ENCODE measurements around the gene NTM. TPM values are rescaled to one million over a fixed set of nuclear protein-coding genes. Genes with fewer than 3 reads are reported as not detected.

NTM gene
- total RNA-seq, 1 donor from 2014 or later: 92.1 TPM

- Mint-ChIP-seq H3K4me3 (ENCODE audit: unreplicated experiment) (no peak overlapping the region), H3K36me3 (ENCODE audit: low read depth) (no peaks in the 10 kb centered on the region), H3K9me3 (ENCODE audit: low read depth) (no peaks in the 10 kb centered on the region), H3K4me1 (ENCODE audit: low read depth) (no peaks in the 10 kb centered on the region), H3K27me3 (ENCODE audit: low read depth) (peaks cover 67% of the 10 kb centered on the region), H3K27ac (ENCODE audit: unreplicated experiment) (no peak overlapping the region)
- no peak for TF ChIP-seq CTCF (IDR thresholded peaks at IDR 0.05)
- DNase-seq (ENCODE audit: low spot score): no peak
These were observed 164.2 kb downstream of the NTM start for GRCh38 chr11:131534611-131535010.

GRCh38 chr11:131536159-131536558, 165.7 kb downstream of the NTM start:
- Mint-ChIP-seq H3K27ac (ENCODE audit: unreplicated experiment) (no peak overlapping the region), H3K4me1 (ENCODE audit: low read depth) (no peaks in the 10 kb centered on the region), H3K9me3 (ENCODE audit: low read depth) (peaks cover 3% of the 10 kb centered on the region), H3K4me3 (ENCODE audit: unreplicated experiment) (no peak overlapping the region), H3K27me3 (ENCODE audit: low read depth) (peaks cover 55% of the 10 kb centered on the region), H3K36me3 (ENCODE audit: low read depth) (no peaks in the 10 kb centered on the region)
- no peak for TF ChIP-seq CTCF (IDR thresholded peaks at IDR 0.05)
- no peak for DNase-seq (ENCODE audit: low spot score)

GRCh38 chr11:131537196-131537595, 166.8 kb downstream of the NTM start:
- Mint-ChIP-seq H3K9me3 (ENCODE audit: low read depth) (peaks cover 11% of the 10 kb centered on the region), H3K27ac (ENCODE audit: unreplicated experiment) (no peak overlapping the region), H3K36me3 (ENCODE audit: low read depth) (no peaks in the 10 kb centered on the region), H3K4me1 (ENCODE audit: low read depth) (no peaks in the 10 kb centered on the region), H3K27me3 (ENCODE audit: low read depth) (peaks cover 46% of the 10 kb centered on the region), H3K4me3 (ENCODE audit: unreplicated experiment) (no peak overlapping the region)
- no peak for TF ChIP-seq CTCF (IDR thresholded peaks at IDR 0.05)
- DNase-seq (ENCODE audit: low spot score): no peak

- Mint-ChIP-seq H3K36me3 (ENCODE audit: low read depth) (no peaks in the 10 kb centered on the region), H3K4me1 (ENCODE audit: low read depth) (no peaks in the 10 kb centered on the region), H3K9me3 (ENCODE audit: low read depth) (peaks cover 11% of the 10 kb centered on the region), H3K27ac (ENCODE audit: unreplicated experiment) (no peak overlapping the region), H3K4me3 (ENCODE audit: unreplicated experiment) (no peak overlapping the region), H3K27me3 (ENCODE audit: low read depth) (peaks cover 46% of the 10 kb centered on the region)
- no peak for TF ChIP-seq CTCF (IDR thresholded peaks at IDR 0.05)
- DNase-seq (ENCODE audit: low spot score): no peak
These were observed 167.3 kb downstream of the NTM start for GRCh38 chr11:131537748-131538147.

GRCh38 chr11:131538322-131538721, 167.9 kb downstream of the NTM start:
- Mint-ChIP-seq H3K4me1 (ENCODE audit: low read depth) (no peaks in the 10 kb centered on the region), H3K36me3 (ENCODE audit: low read depth) (no peaks in the 10 kb centered on the region), H3K27me3 (ENCODE audit: low read depth) (peaks cover 51% of the 10 kb centered on the region), H3K27ac (ENCODE audit: unreplicated experiment) (no peak overlapping the region), H3K4me3 (ENCODE audit: unreplicated experiment) (no peak overlapping the region), H3K9me3 (ENCODE audit: low read depth) (peaks cover 11% of the 10 kb centered on the region)
- no peak for TF ChIP-seq CTCF (IDR thresholded peaks at IDR 0.05)
- no peak for DNase-seq (ENCODE audit: low spot score)
